ENCODE measurements around the gene KAT6B. TPM values are rescaled to one million over a fixed set of nuclear protein-coding genes. Genes with fewer than 3 reads are reported as not detected.
"Not testable (repeated sequence)": the region's sequence is repeated elsewhere in the genome, so short reads cannot be mapped to it uniquely, and the experiment has no call there.

KAT6B gene
- total RNA-seq, 4 donors from 2014 or later, result 50.0 to 75.8 (median 57.5) TPM

- Histone ChIP-seq H3K9me3 (no peaks in the 10 kb centered on the region), H3K27me3 (no peaks in the 10 kb centered on the region), H3K27ac (replicated peaks in 1 of 4) (no peak overlapping the region), H3K4me3 (no peak overlapping the region), H3K4me1 (no peaks in the 10 kb centered on the region), H3K36me3 (no peaks in the 10 kb centered on the region)
- no peak for DNase-seq (ENCODE audit: extremely low spot score)
- 80% methylated on average over 5 of the region's 5 CpGs for WGBS
- TF ChIP-seq, protein P1, sequence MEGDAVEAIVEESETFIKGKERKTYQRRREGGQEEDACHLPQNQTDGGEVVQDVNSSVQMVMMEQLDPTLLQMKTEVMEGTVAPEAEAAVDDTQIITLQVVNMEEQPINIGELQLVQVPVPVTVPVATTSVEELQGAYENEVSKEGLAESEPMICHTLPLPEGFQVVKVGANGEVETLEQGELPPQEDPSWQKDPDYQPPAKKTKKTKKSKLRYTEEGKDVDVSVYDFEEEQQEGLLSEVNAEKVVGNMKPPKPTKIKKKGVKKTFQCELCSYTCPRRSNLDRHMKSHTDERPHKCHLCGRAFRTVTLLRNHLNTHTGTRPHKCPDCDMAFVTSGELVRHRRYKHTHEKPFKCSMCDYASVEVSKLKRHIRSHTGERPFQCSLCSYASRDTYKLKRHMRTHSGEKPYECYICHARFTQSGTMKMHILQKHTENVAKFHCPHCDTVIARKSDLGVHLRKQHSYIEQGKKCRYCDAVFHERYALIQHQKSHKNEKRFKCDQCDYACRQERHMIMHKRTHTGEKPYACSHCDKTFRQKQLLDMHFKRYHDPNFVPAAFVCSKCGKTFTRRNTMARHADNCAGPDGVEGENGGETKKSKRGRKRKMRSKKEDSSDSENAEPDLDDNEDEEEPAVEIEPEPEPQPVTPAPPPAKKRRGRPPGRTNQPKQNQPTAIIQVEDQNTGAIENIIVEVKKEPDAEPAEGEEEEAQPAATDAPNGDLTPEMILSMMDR (IDR thresholded peaks at IDR 0.05), result no peak
- TF ChIP-seq EP300 (IDR thresholded peaks at IDR 0.05), result no peak
- no peak for TF ChIP-seq POLR2A (IDR thresholded peaks at IDR 0.05; ENCODE audit: low read depth)
- no peak for TF ChIP-seq POLR2AphosphoS5 (IDR thresholded peaks at IDR 0.05)
- intact Hi-C loops (cut with DNase I), result no loop called here
These were observed 38.9 kb upstream of the KAT6B start for GRCh38 chr10:74787457-74787856.

DNA sequence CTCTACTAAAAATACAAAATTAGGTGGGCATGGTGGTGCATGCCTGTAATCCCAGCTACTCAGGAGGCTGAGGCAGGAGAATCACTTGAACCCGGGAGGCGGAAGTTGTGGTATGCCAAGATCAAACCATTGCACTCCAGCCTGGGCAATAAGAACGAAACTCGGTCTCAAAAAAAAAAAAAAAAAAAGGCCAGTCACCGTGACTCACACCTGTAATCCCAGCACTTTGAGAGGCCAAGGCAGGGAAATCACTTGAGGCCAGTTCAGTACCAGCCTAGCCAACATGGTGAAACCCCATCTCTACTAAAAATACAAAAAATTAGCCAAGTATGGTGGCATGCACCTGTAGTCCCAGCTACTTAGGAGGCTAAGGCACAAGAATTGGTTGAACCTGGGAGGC is 34.4 kb upstream of the KAT6B start:
- DNase-seq (ENCODE audit: extremely low spot score); intact Hi-C loops (cut with DNase I); H3K4me3 ChIP-seq; H3K27ac ChIP-seq (replicated peaks in 1 of 4); H3K36me3 ChIP-seq; H3K27me3 ChIP-seq; H3K9me3 ChIP-seq; H3K4me1 ChIP-seq: not testable (repeated sequence)
- 96% methylated on average over 5 of the region's 5 CpGs for WGBS

- H3K9me3 ChIP-seq, result no peaks in the 10 kb centered on the region
- intact Hi-C loops (cut with DNase I), result no loop called here
- TF ChIP-seq POLR2A (IDR thresholded peaks at IDR 0.05; ENCODE audit: low read depth) (no peak), POLR2AphosphoS5 (IDR thresholded peaks at IDR 0.05) (no peak), EP300 (IDR thresholded peaks at IDR 0.05) (no peak)
- TF ChIP-seq, protein P1 (IDR thresholded peaks at IDR 0.05), result no peak
- no peaks in the 10 kb centered on the region for H3K36me3 ChIP-seq
- H3K4me1 ChIP-seq, result no peaks in the 10 kb centered on the region
- no peak for DNase-seq (ENCODE audit: extremely low spot score)
- no peak overlapping the region for H3K4me3 ChIP-seq
- no peak overlapping the region for H3K27ac ChIP-seq (replicated peaks in 1 of 4)
- no peaks in the 10 kb centered on the region for H3K27me3 ChIP-seq
These were observed 33.7 kb upstream of the KAT6B start for GRCh38 chr10:74792726-74793125.

- H3K36me3 ChIP-seq; H3K27me3 ChIP-seq; H3K9me3 ChIP-seq; H3K27ac ChIP-seq (replicated peaks in 1 of 4); H3K4me1 ChIP-seq; intact Hi-C loops (cut with DNase I); H3K4me3 ChIP-seq; DNase-seq (ENCODE audit: extremely low spot score): not testable (repeated sequence)
- WGBS, result 100% methylated on average over 1 of the region's 1 CpG
These were observed 33.2 kb upstream of the KAT6B start for GRCh38 chr10:74793240-74793639.

DNA sequence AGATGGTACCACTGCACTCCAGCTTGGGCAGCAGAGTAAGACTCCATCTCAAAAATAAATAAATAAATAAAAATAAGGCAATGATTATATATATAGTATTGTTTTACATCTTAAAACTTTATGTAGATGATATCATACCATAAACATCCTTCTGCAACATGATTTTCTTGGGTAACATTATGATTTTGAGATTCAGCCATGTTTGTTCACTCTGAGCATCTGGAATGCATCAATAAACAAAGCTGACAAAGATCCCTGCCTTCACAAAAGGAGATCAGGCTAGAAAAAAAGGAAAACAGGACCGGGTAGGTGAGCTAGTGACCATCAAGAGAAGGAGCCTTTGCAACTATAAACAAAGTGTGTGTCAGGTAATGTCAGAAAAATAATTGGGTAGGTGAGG is 31.9 kb upstream of the KAT6B start:
- Histone ChIP-seq H3K36me3 (no peaks in the 10 kb centered on the region), H3K4me1 (peaks cover 0 to 3% (median 1%) of the 10 kb centered on the region in 4 donors), H3K27ac (replicated peaks in 1 of 4) (no peak overlapping the region), H3K4me3 (no peak overlapping the region), H3K27me3 (no peaks in the 10 kb centered on the region), H3K9me3 (no peaks in the 10 kb centered on the region)
- no peak for DNase-seq (ENCODE audit: extremely low spot score)
- no peak for TF ChIP-seq EP300 (IDR thresholded peaks at IDR 0.05)
- no peak for TF ChIP-seq POLR2AphosphoS5 (IDR thresholded peaks at IDR 0.05)
- TF ChIP-seq, protein P1 (IDR thresholded peaks at IDR 0.05), result no peak
- no peak for TF ChIP-seq POLR2A (IDR thresholded peaks at IDR 0.05; ENCODE audit: low read depth)
- intact Hi-C loops (cut with DNase I), result no loop called here
- 61% methylated on average over 1 of the region's 1 CpG for WGBS

DNA sequence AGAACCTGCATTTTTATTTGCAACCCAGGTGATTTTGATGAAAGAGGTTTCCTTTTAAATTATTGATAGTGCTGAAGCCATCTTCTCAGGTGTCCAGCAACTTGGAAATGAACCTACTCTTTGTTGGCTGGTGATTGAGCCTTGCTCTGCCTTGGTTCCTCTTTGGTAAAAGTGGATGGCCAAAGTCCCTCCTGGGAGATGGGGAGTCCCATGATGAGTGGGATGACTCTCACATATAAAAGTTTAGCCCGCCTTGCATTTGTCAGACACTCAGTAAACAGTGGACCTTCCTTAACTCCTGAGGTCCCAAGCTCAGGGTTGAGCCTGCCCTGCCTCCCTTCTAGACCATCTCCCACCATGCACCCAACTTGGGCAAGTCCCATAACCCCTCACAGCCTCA is 28.9 kb upstream of the KAT6B start:
- Histone ChIP-seq H3K9me3 (no peaks in the 10 kb centered on the region), H3K4me3 (no peak overlapping the region), H3K27ac (replicated peaks in 1 of 4) (no peak overlapping the region), H3K4me1 (peaks cover 0 to 13% (median 11%) of the 10 kb centered on the region in 4 donors), H3K27me3 (no peaks in the 10 kb centered on the region), H3K36me3 (no peaks in the 10 kb centered on the region)
- 75% methylated on average over 1 of the region's 1 CpG for WGBS
- no peak for DNase-seq (ENCODE audit: extremely low spot score)
- intact Hi-C loops (cut with DNase I), result no loop called here
- TF ChIP-seq POLR2AphosphoS5 (IDR thresholded peaks at IDR 0.05), result no peak
- TF ChIP-seq, protein P1 (IDR thresholded peaks at IDR 0.05), result no peak
- TF ChIP-seq POLR2A (IDR thresholded peaks at IDR 0.05; ENCODE audit: low read depth), result no peak
- no peak for TF ChIP-seq EP300 (IDR thresholded peaks at IDR 0.05)
